DOHH2 (cell line): ENCODE results near the gene KLHDC8A.

Experiments used
- EZH2phosphoT487 ChIP-seq: fragments of 200-600 bp; sonication (generic); IDR thresholded peaks from 2 replicates; pipeline ENCODE4 v1.6.1; 2017; ENCODE audit warnings: borderline replicate concordance, mild to moderate bottlenecking, antibody characterized with exemption, low read length, moderate library complexity, mixed read lengths
- TF ChIP-seq, protein P1 (sequence below): fragments of 200-600 bp; sonication (generic); IDR thresholded peaks from one replicate; pipeline ENCODE4 v1.5.1; 2014; ENCODE audit warnings: antibody characterized with exemption, mild to moderate bottlenecking, low read depth, low read length; ENCODE audit not compliant: poor library complexity, severe bottlenecking

DNA sequence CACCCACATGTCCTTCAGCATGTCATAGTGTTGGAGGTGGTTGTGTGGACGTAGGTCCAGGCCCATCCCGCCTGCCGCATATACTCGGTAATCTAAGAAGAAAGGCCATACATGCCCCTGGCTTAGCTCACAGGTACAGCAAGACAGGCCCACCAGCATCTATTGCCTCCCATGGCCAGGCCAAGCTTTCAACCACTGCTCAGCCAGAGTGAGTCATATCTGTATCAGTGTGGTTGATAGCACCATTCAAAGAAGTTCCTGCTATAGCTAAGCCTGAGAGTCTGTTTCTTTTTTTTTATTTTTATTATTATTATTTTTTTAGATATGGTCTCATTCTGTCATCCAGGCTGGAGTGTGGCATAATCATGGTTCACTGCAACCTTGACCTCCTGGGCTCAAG, 17.0 kb downstream of the KLHDC8A start:
- TF ChIP-seq, protein P1, sequence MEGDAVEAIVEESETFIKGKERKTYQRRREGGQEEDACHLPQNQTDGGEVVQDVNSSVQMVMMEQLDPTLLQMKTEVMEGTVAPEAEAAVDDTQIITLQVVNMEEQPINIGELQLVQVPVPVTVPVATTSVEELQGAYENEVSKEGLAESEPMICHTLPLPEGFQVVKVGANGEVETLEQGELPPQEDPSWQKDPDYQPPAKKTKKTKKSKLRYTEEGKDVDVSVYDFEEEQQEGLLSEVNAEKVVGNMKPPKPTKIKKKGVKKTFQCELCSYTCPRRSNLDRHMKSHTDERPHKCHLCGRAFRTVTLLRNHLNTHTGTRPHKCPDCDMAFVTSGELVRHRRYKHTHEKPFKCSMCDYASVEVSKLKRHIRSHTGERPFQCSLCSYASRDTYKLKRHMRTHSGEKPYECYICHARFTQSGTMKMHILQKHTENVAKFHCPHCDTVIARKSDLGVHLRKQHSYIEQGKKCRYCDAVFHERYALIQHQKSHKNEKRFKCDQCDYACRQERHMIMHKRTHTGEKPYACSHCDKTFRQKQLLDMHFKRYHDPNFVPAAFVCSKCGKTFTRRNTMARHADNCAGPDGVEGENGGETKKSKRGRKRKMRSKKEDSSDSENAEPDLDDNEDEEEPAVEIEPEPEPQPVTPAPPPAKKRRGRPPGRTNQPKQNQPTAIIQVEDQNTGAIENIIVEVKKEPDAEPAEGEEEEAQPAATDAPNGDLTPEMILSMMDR = no peak
- TF ChIP-seq EZH2phosphoT487 = no peak
